SK-N-SH (cell line): Measurements from ENCODE around the gene THAP6. TPM values are rescaled to one million over a fixed set of nuclear protein-coding genes. Genes with fewer than 3 reads are reported as not detected.

ENCODE experiments used
- CTCF ChIA-PET: fragments of 300-600, 350-600 bp; formaldehyde crosslinking; extraction: SDS; loops from one replicate; lab custom pipeline; 2021; lab: Yijun Ruan, JAX
- POLR2A ChIA-PET: fragments of 350-600 bp; sonication (Branson Sonifier 250); formaldehyde crosslinking; extraction: SDS; loops from one replicate; lab custom pipeline; 2020; ENCODE audit warnings: antibody characterized with exemption, inconsistent platforms; lab: Yijun Ruan, JAX
- DNase-seq: peaks from one replicate; pipeline ENCODE4 v3.0.0; 2012
- H2AFZ ChIP-seq: fragments of 200-600 bp; sonication (generic); 2 replicates; pipeline ENCODE4 v1.8.1; 2016; ENCODE audit warnings: antibody characterized with exemption, mild to moderate bottlenecking, low read depth
- H3F3A ChIP-seq: fragments of 200-600 bp; sonication (generic); replicated peaks from 2 replicates; pipeline ENCODE3; 2016; ENCODE audit warnings: antibody characterized with exemption, mild to moderate bottlenecking; ENCODE audit not compliant: insufficient read depth
- H3K27ac ChIP-seq, 2 experiments: fragments of 200-500 bp in 1 of 2; fragments of 200-600 bp in 1 of 2; sonication (Bioruptor generic) in 1 of 2; sonication (generic), shearing (Covaris generic) in 1 of 2; 2 replicates each; pipeline versions ENCODE4 v1.5.1 to v1.6.1; 2014 to 2016; ENCODE audit warnings: low read depth in 2 of 2, inconsistent platforms in 1 of 2, low read length in 1 of 2, mild to moderate bottlenecking in 1 of 2, mixed read lengths in 1 of 2
- H3K27me3 ChIP-seq: fragments of 200-600 bp; sonication (generic), shearing (Covaris generic); 2 replicates; pipeline ENCODE4 v1.6.1; 2016; ENCODE audit warnings: mixed run types; ENCODE audit not compliant: insufficient read depth
- H3K36me3 ChIP-seq, 2 experiments: fragments of 200-500 bp in 1 of 2; fragments of 200-600 bp in 1 of 2; sonication (Bioruptor generic) in 1 of 2; sonication (generic) in 1 of 2; replicated peaks in 1 of 2; 2 replicates each; pipeline versions ENCODE3 to v1.5.1; 2014 to 2016; ENCODE audit warnings: low read length in 1 of 2, mild to moderate bottlenecking in 1 of 2; ENCODE audit not compliant: insufficient read depth in 2 of 2, control insufficient read depth in 1 of 2
- H3K4me1 ChIP-seq, 2 experiments: fragments of 200-500 bp in 1 of 2; fragments of 200-600 bp in 1 of 2; sonication (Bioruptor generic) in 1 of 2; sonication (generic), shearing (Covaris generic) in 1 of 2; 2 replicates each; pipeline versions ENCODE4 v1.5.1 to v1.6.1; 2014 to 2016; ENCODE audit warnings: low read depth in 1 of 2, low read length in 1 of 2, mixed run types in 1 of 2; ENCODE audit not compliant: insufficient read depth in 2 of 2, control insufficient read depth in 1 of 2
- H3K4me2 ChIP-seq: fragments of 200-600 bp; sonication (generic), shearing (Covaris generic); 2 replicates; pipeline ENCODE4 v1.6.1; 2017; ENCODE audit warnings: mixed run types
- H3K4me3 ChIP-seq, 2 experiments: fragments of 200-500 bp in 1 of 2; fragments of 200-600 bp in 1 of 2; sonication (Bioruptor generic) in 1 of 2; sonication (generic), shearing (Covaris generic) in 1 of 2; 2 replicates each; pipeline versions ENCODE4 v1.5.1 to v1.8.1; 2014 to 2016; ENCODE audit warnings: low read depth in 2 of 2, inconsistent platforms in 1 of 2, low read length in 1 of 2, mild to moderate bottlenecking in 1 of 2, mixed read lengths in 1 of 2, moderate library complexity in 1 of 2
- H3K79me2 ChIP-seq: fragments of 200-600 bp; sonication (generic); 2 replicates; pipeline ENCODE4 v1.8.1; 2017; ENCODE audit warnings: mild to moderate bottlenecking; ENCODE audit not compliant: insufficient read depth
- H3K9ac ChIP-seq: fragments of 200-600 bp; sonication (generic); 2 replicates; pipeline ENCODE4 v1.6.1; 2017; ENCODE audit warnings: mixed run types
- H3K9me2 ChIP-seq: fragments of 200-600 bp; sonication (generic); 2 replicates; pipeline ENCODE4 v1.6.1; 2017; ENCODE audit warnings: mixed run types
- H3K9me3 ChIP-seq: fragments of 200-600 bp; sonication (generic); 2 replicates; pipeline ENCODE4 v1.6.1; 2017; ENCODE audit warnings: mixed run types, mild to moderate bottlenecking, moderate library complexity
- H4K20me1 ChIP-seq: fragments of 200-600 bp; sonication (generic); 2 replicates; pipeline ENCODE4 v1.6.1; 2017; ENCODE audit warnings: mild to moderate bottlenecking, mixed run types; ENCODE audit not compliant: insufficient read depth
- CHD2 ChIP-seq: fragments of 150-350 bp; IDR thresholded peaks from 2 replicates; pipeline ENCODE4 v1.6.1; 2018; ENCODE audit warnings: low read length; ENCODE audit not compliant: partially characterized antibody
- ELF1 ChIP-seq: IDR thresholded peaks from 2 replicates; pipeline ENCODE4 v1.4.0; 2012
- EP300 ChIP-seq, 2 experiments: IDR thresholded peaks; 2 replicates each; pipeline versions ENCODE4 v1.4.0 to v1.6.1; 2012; ENCODE audit warnings: borderline replicate concordance in 1 of 2, low read depth in 1 of 2, low read length in 1 of 2
- EZH2phosphoT487 ChIP-seq: fragments of 200-600 bp; sonication (generic); IDR thresholded peaks from 2 replicates; pipeline ENCODE4 v1.6.1; 2017; ENCODE audit warnings: low read depth, mixed run types, mild to moderate bottlenecking, antibody characterized with exemption, moderate library complexity, borderline replicate concordance
- FOSL2 ChIP-seq: IDR thresholded peaks from 2 replicates; pipeline ENCODE4 v1.4.0; 2012; ENCODE audit warnings: low read depth, mild to moderate bottlenecking, moderate library complexity, borderline replicate concordance
- FOXJ3 ChIP-seq: sonication (generic); formaldehyde crosslinking; IDR thresholded peaks from 2 replicates; pipeline ENCODE4 v1.5.1; 2020; ENCODE audit warnings: mild to moderate bottlenecking, missing genetic modification reagents
- GABPA ChIP-seq: IDR thresholded peaks from 2 replicates; pipeline ENCODE4 v1.4.0; 2012; ENCODE audit warnings: low read depth, mild to moderate bottlenecking
- IRF3 ChIP-seq: fragments of 150-350 bp; IDR thresholded peaks from 2 replicates; pipeline ENCODE4 v1.6.1; 2016; ENCODE audit warnings: mild to moderate bottlenecking, low read depth, low read length
- MEF2A ChIP-seq: IDR thresholded peaks from 2 replicates; pipeline ENCODE4 v1.4.0; 2012; ENCODE audit warnings: low read depth, borderline replicate concordance
- NRF1 ChIP-seq: IDR thresholded peaks from 2 replicates; pipeline ENCODE4 v1.6.1; 2012; ENCODE audit warnings: low read depth, mild to moderate bottlenecking, low read length
- PBX3 ChIP-seq: IDR thresholded peaks from 2 replicates; pipeline ENCODE4; 2012
- RAD21 ChIP-seq: IDR thresholded peaks from 2 replicates; pipeline ENCODE4 v1.6.1; 2012; ENCODE audit warnings: mild to moderate bottlenecking, low read length
- RCOR1 ChIP-seq: fragments of 150-350 bp; IDR thresholded peaks from 2 replicates; pipeline ENCODE4 v1.6.1; 2017; ENCODE audit warnings: antibody characterized with exemption, low read length
- REST ChIP-seq: IDR thresholded peaks from 2 replicates; pipeline ENCODE4 v1.6.1; 2012; ENCODE audit warnings: mild to moderate bottlenecking, low read depth, low read length, moderate library complexity
- RXRA ChIP-seq: IDR thresholded peaks from 2 replicates; pipeline ENCODE4 v1.4.0; 2012; ENCODE audit warnings: low read depth, mild to moderate bottlenecking, borderline replicate concordance
- SMC3 ChIP-seq: IDR thresholded peaks from 2 replicates; pipeline ENCODE4 v1.6.1; 2012; ENCODE audit warnings: low read depth, low read length, improper control_type of control experiment
- USF2 ChIP-seq: fragments of 150-350 bp; IDR thresholded peaks from 2 replicates; pipeline ENCODE4 v1.6.1; 2017; ENCODE audit warnings: antibody characterized with exemption, low read length, low read depth, borderline replicate concordance
- WGBS: methylation state at CpG from one replicate; pipeline ENCODE4 v1.1.6; 2017; ENCODE audit warnings: low lambda C conversion rate; 5-methylcytosine and 5-hydroxymethylcytosine counted together
- polyA plus RNA-seq, 3 experiments: library from polyadenylated mRNA; depleted of rRNA; stranded (reverse); fragments of >200 nt; gene quantifications; 2 replicates each; pipeline ENCODE4 v1.2.3, GENCODE V29; 2012

THAP6 gene
- polyA plus RNA-seq, 1 of the 3 experiments (the other 2 are of a cell fraction), result 6.9 TPM

- WGBS, result 94% methylated on average over 2 of the region's 2 CpGs
- Histone ChIP-seq H3K9me2 (no peaks in the 10 kb centered on the region), H3K9ac (no peak overlapping the region), H3K27ac (no peak overlapping the region), H3K79me2 (peaks cover 23% of the 10 kb centered on the region), H3K27me3 (no peaks in the 10 kb centered on the region), H3F3A (peaks cover 14% of the 10 kb centered on the region), H3K4me3 (no peak overlapping the region), H3K4me1 (peaks cover 0 to 1% of the 10 kb centered on the region in 2 experiments; a peak in 2 of 4 replicates), H3K4me2 (no peak overlapping the region), H3K9me3 (peaks cover 5% of the 10 kb centered on the region; the same call in 1 of the 2 replicates), H3K36me3 (peaks cover 40 to 63% of the 10 kb centered on the region in 2 experiments), H4K20me1 (no peaks in the 10 kb centered on the region), H2AFZ (no peak overlapping the region)
- ChIA-PET POLR2A (no interaction called here), CTCF (no interaction called here)
- TF ChIP-seq NRF1 (no peak), PBX3 (no peak), FOSL2 (no peak), CHD2 (no peak), GABPA (no peak), RAD21 (no peak), SMC3 (no peak), RCOR1 (no peak), EZH2phosphoT487 (no peak), FOXJ3 (CRISPR knock-in tag) (no peak), IRF3 (no peak), MEF2A (no peak), USF2 (no peak), REST (no peak), ELF1 (no peak), EP300 (IDR thresholded peaks at IDR 0.05; ENCODE audit: borderline replicate concordance in 1 of 2, low read depth in 1 of 2, low read length in 1 of 2) (no peak), RXRA (no peak)
- DNase-seq, result no peak
Measured at GRCh38 chr4:75502671-75503070, 11.6 kb upstream of the THAP6 start.
